ENCODE data around the gene TLE5.
"Not testable (repeated sequence)": the region's sequence is repeated elsewhere in the genome, so short reads cannot be mapped to it uniquely, and the experiment has no call there.

Gene TLE5

DNA sequence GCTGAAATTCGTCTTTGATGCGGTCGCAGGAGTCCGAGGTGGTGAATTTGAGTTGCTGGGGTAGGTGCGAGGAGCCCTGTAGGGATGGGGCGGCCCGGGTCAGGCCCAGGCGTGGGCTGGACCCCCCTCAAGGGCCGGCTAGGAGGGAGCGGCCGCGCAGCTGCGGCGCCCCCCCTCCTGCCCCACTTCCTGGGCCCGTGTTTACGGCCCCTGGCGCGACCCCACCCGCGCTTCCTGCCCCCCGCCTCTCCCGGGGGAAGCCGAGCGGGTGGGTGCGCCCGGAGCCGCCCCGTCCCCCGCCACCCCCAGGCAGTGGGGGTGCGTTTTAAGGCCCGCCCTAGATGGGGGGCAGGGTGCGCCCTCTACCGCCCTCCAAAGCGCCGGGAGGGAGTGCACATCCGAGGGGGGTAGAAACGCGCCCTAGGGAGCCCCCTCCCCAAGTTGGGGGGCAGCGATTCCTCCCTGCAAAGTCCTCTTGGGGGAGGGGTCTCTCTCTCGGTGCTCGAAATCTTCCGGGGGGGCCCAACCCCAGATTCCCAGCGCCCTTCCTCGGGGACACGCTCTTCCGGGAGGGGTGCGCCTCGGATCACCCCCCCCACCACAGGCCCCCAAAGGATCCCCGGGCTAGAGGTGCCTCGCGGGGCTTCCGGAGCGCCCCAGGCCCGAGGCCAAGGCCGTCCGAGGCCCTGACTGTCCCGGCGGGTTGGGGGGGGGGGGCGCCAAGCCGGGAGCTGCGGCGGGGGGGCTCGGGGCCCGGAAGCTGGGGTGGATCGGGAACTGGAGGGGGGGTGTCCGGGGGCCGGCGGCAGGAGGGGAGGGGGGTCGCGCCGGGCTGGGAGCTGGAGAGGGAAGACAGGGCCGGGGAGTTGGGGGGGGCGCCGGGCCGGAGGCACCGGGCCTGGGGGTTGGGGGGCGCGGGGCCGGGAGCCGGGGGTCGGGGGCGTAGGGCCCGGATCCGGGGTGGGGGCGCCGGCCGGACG lies 823 bp downstream of the TLE5 start:
- no peak for DNase-seq (ENCODE audit: low read depth)

DNA sequence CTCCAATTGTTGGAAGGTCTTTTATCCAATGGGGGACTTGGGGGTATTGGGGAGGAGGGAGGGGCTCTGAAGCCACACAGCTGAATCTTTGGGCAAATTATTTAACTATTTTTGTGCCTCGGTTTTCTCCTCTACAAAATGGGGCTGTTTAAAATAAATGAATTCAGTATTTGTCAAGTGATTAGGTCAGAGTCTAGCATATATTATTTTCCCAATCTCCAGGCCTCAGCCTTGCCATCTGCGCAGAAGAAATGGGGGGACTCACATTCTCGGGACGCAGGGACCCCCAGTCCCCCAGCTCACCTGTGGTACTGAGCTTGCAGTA lies 1.5 kb downstream of the TLE5 start:
- no peak for DNase-seq (ENCODE audit: low read depth)

DNA sequence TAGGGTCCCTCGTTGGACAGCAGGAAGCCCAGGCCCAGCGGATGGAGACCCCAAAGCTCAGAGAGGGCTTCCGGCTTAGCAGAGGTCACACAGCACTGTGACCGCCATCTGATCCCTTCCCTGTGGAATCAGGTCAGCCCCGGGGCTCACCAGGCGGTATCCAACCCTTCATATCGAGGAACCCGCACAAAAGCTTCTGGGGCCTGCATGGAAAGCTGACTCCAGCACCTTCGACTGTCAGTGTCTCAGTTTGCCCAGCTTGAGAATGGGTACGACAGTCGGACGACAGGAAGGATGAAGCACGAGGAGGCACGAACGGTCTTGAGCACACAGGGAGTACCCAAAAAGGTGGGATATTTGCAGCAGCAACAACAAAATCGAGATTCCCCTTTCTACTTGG lies 2.6 kb downstream of the TLE5 start:
- no peak for DNase-seq (ENCODE audit: low read depth)

DNA sequence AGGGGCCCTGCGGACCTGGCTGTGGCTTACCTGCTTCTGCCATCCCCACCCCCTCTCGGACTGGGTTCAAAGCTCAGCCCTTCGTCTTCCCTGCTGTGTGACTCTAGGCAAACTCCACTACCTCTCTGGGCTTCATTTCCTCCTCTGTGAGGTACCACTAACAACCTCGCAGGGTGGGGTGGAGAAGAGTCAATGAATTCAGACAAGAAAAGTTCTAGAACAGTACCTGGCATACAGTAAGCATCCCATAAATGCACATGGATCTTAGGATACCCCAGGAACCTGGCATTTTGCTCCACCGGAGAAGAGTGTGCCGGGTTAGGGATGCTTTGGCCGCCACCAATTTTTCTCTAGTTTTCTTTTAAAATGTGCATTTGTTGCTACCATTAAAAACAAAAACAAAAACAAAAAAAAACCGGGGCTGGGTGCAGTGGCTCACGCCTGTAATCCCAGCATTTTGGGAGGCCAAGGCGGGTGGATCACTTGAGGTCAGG lies 3.4 kb downstream of the TLE5 start:
- DNase-seq (ENCODE audit: low read depth) = no peak

DNA sequence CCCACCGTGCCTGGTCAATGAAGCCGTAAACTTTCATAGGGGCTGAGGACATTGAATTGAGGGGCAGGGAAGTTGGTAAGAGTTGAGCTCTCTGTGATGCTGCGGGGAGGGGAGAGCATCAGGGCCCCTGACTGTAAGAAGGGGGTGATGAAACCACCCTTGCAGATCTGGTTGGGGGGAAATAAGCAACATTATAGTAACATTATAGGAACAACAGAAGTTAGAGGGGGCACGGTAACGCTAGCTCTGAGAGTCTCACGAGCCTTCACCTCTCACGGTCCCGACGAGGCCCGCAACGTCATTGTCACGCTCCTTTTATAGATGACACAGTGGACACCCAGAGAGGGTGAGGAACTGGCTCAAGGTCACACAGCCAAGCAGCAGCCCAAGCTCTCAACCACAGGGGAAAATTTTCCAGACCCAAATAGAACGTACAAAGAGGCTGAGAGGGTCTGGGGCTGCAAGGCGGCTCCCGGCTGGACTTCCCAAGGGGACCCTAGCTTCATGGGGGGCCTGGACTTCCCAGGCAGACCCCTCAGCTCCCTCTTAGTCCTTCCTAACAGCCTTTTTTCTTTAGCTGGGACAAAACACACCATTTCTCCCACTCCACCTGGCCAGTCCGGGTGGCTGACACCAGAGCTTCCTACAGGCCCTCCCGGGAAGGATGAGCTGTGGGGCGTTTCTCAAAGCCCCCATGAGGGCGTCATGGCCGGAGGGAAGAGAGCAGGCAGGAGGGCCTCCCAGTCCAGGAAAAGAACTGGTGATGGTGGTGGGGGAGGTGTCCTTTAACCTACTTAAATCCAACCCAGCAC lies 4.1 kb downstream of the TLE5 start:
- DNase-seq (ENCODE audit: low read depth) = no peak

GRCh38 chr19:3057275-3057714 lies 5.0 kb downstream of the TLE5 start:
- DNase-seq (ENCODE audit: low read depth) = no peak

- DNase-seq (ENCODE audit: low read depth) = no peak
Measured at GRCh38 chr19:3056417-3057088, 5.7 kb downstream of the TLE5 start.

- DNase-seq (ENCODE audit: low read depth) = no peak
Measured at GRCh38 chr19:3055741-3056416, 6.4 kb downstream of the TLE5 start.

GRCh38 chr19:3054972-3055740 lies 7.1 kb downstream of the TLE5 start:
- DNase-seq (ENCODE audit: low read depth) = no peak

- DNase-seq (ENCODE audit: low read depth) = no peak
Measured at GRCh38 chr19:3054265-3054971, 7.9 kb downstream of the TLE5 start.

- no peak for DNase-seq (ENCODE audit: low read depth)
Measured at GRCh38 chr19:3053780-3054179, 8.5 kb downstream of the TLE5 start.

GRCh38 chr19:3053218-3053621 lies 9.1 kb downstream of the TLE5 start:
- DNase-seq (ENCODE audit: low read depth) = no peak

DNA sequence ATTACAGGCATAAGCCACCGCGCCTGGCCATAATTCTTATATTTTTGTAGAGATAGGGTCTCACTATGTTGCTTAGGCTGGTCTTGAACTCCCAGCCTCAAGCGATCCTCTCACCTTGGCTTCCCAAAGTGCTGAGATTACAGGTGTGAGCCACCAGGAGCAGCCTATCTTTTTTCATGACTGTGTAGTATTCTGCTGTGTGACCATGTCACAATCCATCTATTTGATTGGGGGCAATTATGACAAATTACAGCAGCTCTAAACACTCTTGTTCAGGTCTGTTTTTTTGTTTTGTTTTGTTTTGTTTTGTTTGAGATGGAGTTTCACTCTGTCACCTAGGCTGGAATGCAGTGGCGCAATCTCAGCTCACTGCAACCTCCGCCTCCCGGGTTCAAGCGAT lies 12.3 kb downstream of the TLE5 start:
- DNase-seq (ENCODE audit: low read depth) = not testable (repeated sequence)

GRCh38 chr19:3049089-3049488 lies 13.2 kb downstream of the TLE5 start:
- DNase-seq (ENCODE audit: low read depth) = no peak

DNA sequence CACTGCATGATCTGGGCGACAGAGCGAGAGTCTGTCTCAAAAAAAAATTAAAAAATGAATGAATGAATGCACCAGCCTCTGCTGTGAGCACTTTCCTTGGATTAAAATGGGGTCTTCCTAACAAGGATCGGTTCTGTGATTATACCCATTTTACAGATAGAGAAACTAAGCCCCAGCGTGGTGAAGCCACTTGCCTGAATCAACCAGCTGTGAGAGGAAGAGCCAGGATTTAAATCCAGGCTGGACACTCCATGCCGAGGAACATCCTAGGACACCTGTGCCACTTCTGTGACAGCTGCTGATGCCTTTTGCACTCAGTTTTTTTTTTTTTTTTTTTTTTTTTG lies 14.1 kb downstream of the TLE5 start:
- DNase-seq (ENCODE audit: low read depth) = no peak

- DNase-seq (ENCODE audit: low read depth) = peak; percentile 47
Measured at GRCh38 chr19:3047496-3048189, 14.7 kb downstream of the TLE5 start.

DNA sequence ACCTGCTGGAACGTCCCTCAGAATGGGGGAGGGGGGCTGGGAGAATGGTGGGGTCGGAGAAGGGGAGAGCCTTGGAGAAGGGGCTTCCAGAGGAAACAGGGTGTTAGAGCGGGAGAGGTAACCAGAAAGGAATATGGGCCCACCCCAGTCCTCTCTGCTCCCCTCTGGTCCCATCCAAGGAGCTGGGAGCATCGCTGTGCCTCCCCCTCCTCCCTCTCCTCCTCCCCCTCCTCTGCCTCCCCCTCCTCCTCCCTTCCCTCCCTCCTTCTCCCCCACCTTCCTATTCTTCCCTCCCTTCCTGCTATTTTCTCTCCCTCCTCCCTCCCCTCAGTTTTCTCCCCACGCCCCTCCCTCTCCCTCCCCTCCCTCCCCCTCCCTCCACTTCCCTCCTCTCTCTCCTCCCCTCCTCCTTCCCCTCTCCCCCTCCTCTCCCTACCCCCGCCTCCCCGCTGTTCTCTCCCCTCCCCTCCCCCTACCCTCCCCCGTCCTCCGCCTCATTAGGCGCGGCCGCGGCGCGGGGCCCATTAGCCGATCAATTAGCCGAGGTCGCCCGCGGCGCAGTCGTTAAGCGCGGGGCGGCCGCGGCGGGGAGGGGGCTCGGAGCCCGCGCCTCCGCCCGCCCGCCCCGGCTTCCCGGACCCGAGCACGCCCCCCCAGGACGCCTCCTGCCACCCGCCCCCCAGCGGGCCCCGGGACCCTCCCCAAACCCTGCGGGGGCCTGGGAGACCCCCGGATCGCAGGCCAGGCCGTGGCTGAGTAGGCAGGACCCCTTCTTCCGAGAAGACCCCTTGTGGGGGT lies 15.4 kb downstream of the TLE5 start:
- no peak for DNase-seq (ENCODE audit: low read depth)

DNA sequence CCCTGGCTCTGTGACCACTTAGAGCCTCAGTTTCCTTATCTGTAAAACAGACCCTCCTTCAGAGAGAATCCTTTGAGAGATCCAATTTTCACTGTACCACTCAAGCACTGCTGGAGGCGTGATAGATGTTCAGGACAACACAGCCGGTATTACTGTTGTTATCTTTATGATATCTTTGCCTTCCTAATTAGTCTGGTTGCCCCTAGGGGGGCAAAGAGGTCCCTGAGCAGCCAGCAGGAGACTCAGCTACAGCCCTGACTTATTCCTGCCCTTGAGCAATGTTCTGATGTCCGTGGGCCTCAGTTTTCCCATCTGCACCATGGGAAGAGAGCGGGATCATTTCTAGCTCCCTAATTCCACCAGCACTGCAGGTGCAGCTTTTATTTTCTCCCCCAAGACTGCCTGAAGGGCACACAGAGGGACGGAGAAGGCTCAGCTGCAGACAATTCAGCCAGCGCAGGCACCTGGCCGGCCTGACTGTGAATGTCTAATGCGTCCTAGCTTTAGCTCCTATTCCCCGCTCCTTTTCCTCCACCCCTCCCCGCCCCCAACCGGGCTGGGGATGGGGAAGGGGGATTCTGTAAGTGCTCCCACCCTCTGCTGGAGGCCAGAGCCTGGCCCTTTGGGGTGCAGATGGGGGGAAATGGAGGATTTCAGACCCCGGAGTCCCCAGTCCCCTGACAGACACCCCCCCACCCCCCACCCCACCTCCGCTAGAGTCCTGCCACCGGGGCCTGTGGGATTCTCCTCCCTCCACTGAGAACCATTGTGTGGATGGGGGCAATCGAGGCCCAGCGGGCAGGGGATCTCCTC lies 16.2 kb downstream of the TLE5 start:
- no peak for DNase-seq (ENCODE audit: low read depth)
